Subcutaneous abdominal adipose tissue (tissue), 5 donors: ENCODE results near the gene GRN.

ENCODE experiments used
- H3K27ac ChIP-seq: one replicate; pipeline ENCODE4 v1.7.0; 2013; ENCODE audit warnings: low read depth, mild to moderate bottlenecking, inconsistent platforms, low read length, moderate library complexity
- H3K27me3 ChIP-seq, 5 donors: one replicate each; pipeline ENCODE4 v1.7.0; 2013; ENCODE audit warnings: low read length in 5 of 5, inconsistent platforms in 1 of 5; ENCODE audit not compliant: control insufficient read depth in 5 of 5, insufficient read depth in 4 of 5
- H3K36me3 ChIP-seq, 5 donors: one replicate each; pipeline ENCODE4 v1.7.0; 2013; ENCODE audit warnings: low read length in 5 of 5; ENCODE audit not compliant: control insufficient read depth in 5 of 5, insufficient read depth in 5 of 5
- H3K4me1 ChIP-seq, 5 donors: one replicate each; pipeline ENCODE4 v1.7.0; 2013; ENCODE audit warnings: low read length in 5 of 5, mild to moderate bottlenecking in 3 of 5, moderate library complexity in 1 of 5; ENCODE audit not compliant: control insufficient read depth in 5 of 5, insufficient read depth in 5 of 5
- H3K4me3 ChIP-seq, 5 donors: one replicate each; pipeline ENCODE4 v1.7.0; 2013; ENCODE audit warnings: low read length in 5 of 5, low read depth in 1 of 5
- H3K9ac ChIP-seq, 5 donors: one replicate each; pipeline ENCODE4 v1.7.0; 2013; ENCODE audit warnings: low read length in 5 of 5, mild to moderate bottlenecking in 4 of 5, moderate library complexity in 3 of 5
- H3K9me3 ChIP-seq, 5 donors: one replicate each; pipeline ENCODE4 v1.7.0; 2013; ENCODE audit warnings: low read length in 5 of 5; ENCODE audit not compliant: control insufficient read depth in 5 of 5
- donor health status: healthy.
- donor health status: healthy.
- donor health status: healthy.
- donor health status: healthy.
- donor health status: healthy.

The GRN gene

GRCh38 chr17:44311562-44312181 lies 33.4 kb upstream of the GRN start:
- H3K27ac ChIP-seq: no peak overlapping the region
- no peaks in the 10 kb centered on the region for H3K36me3 ChIP-seq
- no peaks in the 10 kb centered on the region for H3K9me3 ChIP-seq
- H3K4me1 ChIP-seq: peaks cover 0 to 22% (median 21%) of the 10 kb centered on the region in 5 donors
- H3K9ac ChIP-seq: no peak overlapping the region
- peaks cover 42 to 63% (median 55%) of the 10 kb centered on the region in 5 donors for H3K27me3 ChIP-seq
- no peak overlapping the region for H3K4me3 ChIP-seq

GRCh38 chr17:44312396-44313104 lies 32.6 kb upstream of the GRN start:
- Histone ChIP-seq H3K9me3 (no peaks in the 10 kb centered on the region), H3K4me3 (no peak overlapping the region), H3K27ac (no peak overlapping the region), H3K27me3 (peaks cover 36 to 68% (median 57%) of the 10 kb centered on the region in 5 donors), H3K9ac (no peak overlapping the region), H3K36me3 (no peaks in the 10 kb centered on the region), H3K4me1 (peaks cover 0 to 21% (median 20%) of the 10 kb centered on the region in 5 donors)

GRCh38 chr17:44314031-44314430 lies 31.1 kb upstream of the GRN start:
- H3K4me3 ChIP-seq: no peak overlapping the region
- no peak overlapping the region for H3K9ac ChIP-seq
- no peaks in the 10 kb centered on the region for H3K9me3 ChIP-seq
- H3K27me3 ChIP-seq: peaks cover 35 to 67% (median 63%) of the 10 kb centered on the region in 5 donors
- peaks cover 0 to 10% (median 6%) of the 10 kb centered on the region in 5 donors for H3K4me1 ChIP-seq
- H3K36me3 ChIP-seq: no peaks in the 10 kb centered on the region
- no peak overlapping the region for H3K27ac ChIP-seq

- Histone ChIP-seq H3K4me1 (peaks cover 0 to 6% (median 5%) of the 10 kb centered on the region in 5 donors), H3K9me3 (no peaks in the 10 kb centered on the region), H3K9ac (no peak overlapping the region), H3K4me3 (no peak overlapping the region), H3K27me3 (peaks cover 34 to 65% (median 59%) of the 10 kb centered on the region in 5 donors), H3K36me3 (peaks cover 0 to 3% (median 2%) of the 10 kb centered on the region in 5 donors), H3K27ac (no peak overlapping the region)
These were observed 30.6 kb upstream of the GRN start for GRCh38 chr17:44314524-44314868.

GRCh38 chr17:44314869-44315661 lies 30.0 kb upstream of the GRN start:
- Histone ChIP-seq H3K4me1 (peaks cover 0 to 6% (median 5%) of the 10 kb centered on the region in 5 donors), H3K36me3 (peaks cover 0 to 8% (median 8%) of the 10 kb centered on the region in 5 donors), H3K27me3 (peaks cover 31 to 59% (median 56%) of the 10 kb centered on the region in 5 donors), H3K9ac (no peak overlapping the region), H3K9me3 (no peaks in the 10 kb centered on the region), H3K4me3 (peak overlapping the region in 1 of 5 donors; percentile 34), H3K27ac (no peak overlapping the region)

- Histone ChIP-seq H3K36me3 (peaks cover 0 to 18% (median 18%) of the 10 kb centered on the region in 5 donors), H3K9ac (no peak overlapping the region)
These were observed 29.1 kb upstream of the GRN start for GRCh38 chr17:44315760-44316731.

GRCh38 chr17:44317545-44317944 lies 27.6 kb upstream of the GRN start:
- Histone ChIP-seq H3K4me1 (peaks cover 0 to 6% (median 5%) of the 10 kb centered on the region in 5 donors), H3K27ac (no peak overlapping the region), H3K4me3 (no peak overlapping the region), H3K9me3 (no peaks in the 10 kb centered on the region), H3K27me3 (peaks cover 25 to 49% (median 43%) of the 10 kb centered on the region in 5 donors), H3K9ac (no peak overlapping the region), H3K36me3 (peaks cover 0 to 33% (median 32%) of the 10 kb centered on the region in 5 donors)

More at GRCh38 chr17:44315760-44316731, 29.1 kb upstream of the GRN start:
- no peaks in the 10 kb centered on the region for H3K9me3 ChIP-seq
- H3K4me3 ChIP-seq: no peak overlapping the region
- no peak overlapping the region for H3K27ac ChIP-seq
- H3K4me1 ChIP-seq: peaks cover 0 to 6% (median 5%) of the 10 kb centered on the region in 5 donors
- peaks cover 31 to 56% (median 53%) of the 10 kb centered on the region in 5 donors for H3K27me3 ChIP-seq

- peaks cover 0 to 33% (median 32%) of the 10 kb centered on the region in 5 donors for H3K36me3 ChIP-seq
These were observed 26.8 kb upstream of the GRN start for GRCh38 chr17:44318077-44318892.

More at GRCh38 chr17:44318077-44318892, 26.8 kb upstream of the GRN start:
- H3K4me3 ChIP-seq: no peak overlapping the region
- peaks cover 22 to 43% (median 36%) of the 10 kb centered on the region in 5 donors for H3K27me3 ChIP-seq
- no peak overlapping the region for H3K9ac ChIP-seq
- peaks cover 0 to 9% (median 8%) of the 10 kb centered on the region in 5 donors for H3K4me1 ChIP-seq
- no peak overlapping the region for H3K27ac ChIP-seq
- H3K9me3 ChIP-seq: no peaks in the 10 kb centered on the region
